SK-N-SH treated with all-trans-retinoic acid at 6 μM for 48 hours (cell line): ENCODE results near the gene HLF.

ENCODE experiments used
- ATAC-seq: fragments of 200-7000 bp; cut with Tn5 transposase; 3 replicates; pipeline ENCODE4 v1.9.1; 2020; ENCODE audit warnings: mild to moderate bottlenecking, moderate library complexity
- ARNTL ChIP-seq: fragments of 450-650 bp; formaldehyde crosslinking; IDR thresholded peaks from 2 replicates; pipeline ENCODE4 v1.5.0; 2020; ENCODE audit warnings: low read depth, mild to moderate bottlenecking, moderate library complexity, borderline replicate concordance
- BACH2 ChIP-seq: fragments of 250-450 bp; sonication (Bioruptor Pico); IDR thresholded peaks from 2 replicates; pipeline ENCODE4 v1.9.0; 2021; ENCODE audit warnings: mild to moderate bottlenecking, borderline replicate concordance
- CSDC2 ChIP-seq: fragments of 250-450 bp; sonication (Bioruptor Pico); IDR thresholded peaks from 2 replicates; pipeline ENCODE4 v1.5.0; 2020; ENCODE audit warnings: mild to moderate bottlenecking, moderate library complexity
- CSRNP3 ChIP-seq: fragments of 250-450 bp; sonication (Bioruptor Pico); IDR thresholded peaks from 2 replicates; pipeline ENCODE4 v1.5.1; 2021; ENCODE audit warnings: mild to moderate bottlenecking, moderate library complexity
- ESRRG ChIP-seq: fragments of 250-450 bp; sonication (Bioruptor Pico); IDR thresholded peaks from 2 replicates; pipeline ENCODE4 v1.6.1; 2021; ENCODE audit warnings: mild to moderate bottlenecking
- GLIS3 ChIP-seq: fragments of 250-450 bp; sonication (Bioruptor Pico); IDR thresholded peaks from 2 replicates; pipeline ENCODE4 v1.5.0; 2020; ENCODE audit warnings: mild to moderate bottlenecking, moderate library complexity
- ISL1 ChIP-seq: fragments of 250-450 bp; sonication (Bioruptor Pico); IDR thresholded peaks from 2 replicates; pipeline ENCODE4 v2.1.2; 2022; ENCODE audit warnings: mild to moderate bottlenecking, moderate library complexity
- OSR1 ChIP-seq: fragments of 250-450 bp; sonication (Bioruptor Pico); IDR thresholded peaks from 2 replicates; pipeline ENCODE4 v1.8.0; 2022; ENCODE audit warnings: moderate library complexity, mild to moderate bottlenecking, inconsistent platforms
- PATZ1 ChIP-seq: fragments of 250-450 bp; sonication (Bioruptor Pico); IDR thresholded peaks from 2 replicates; pipeline ENCODE4 v1.8.0; 2020; ENCODE audit warnings: mild to moderate bottlenecking, moderate library complexity, borderline replicate concordance
- POU6F1 ChIP-seq: fragments of 250-450 bp; sonication (Bioruptor Pico); IDR thresholded peaks from 2 replicates; pipeline ENCODE4 v1.8.0; 2021; ENCODE audit warnings: low read depth, mild to moderate bottlenecking, moderate library complexity, borderline replicate concordance
- RARB ChIP-seq: fragments of 250-450 bp; sonication (Bioruptor Pico); IDR thresholded peaks from 2 replicates; pipeline ENCODE4 v1.8.0; 2021; ENCODE audit warnings: mild to moderate bottlenecking, moderate library complexity
- TOX ChIP-seq: fragments of 250-450 bp; sonication (Bioruptor Pico); IDR thresholded peaks from 2 replicates; pipeline ENCODE4 v1.8.0; 2021; ENCODE audit warnings: mild to moderate bottlenecking, moderate library complexity, borderline replicate concordance
- TSHZ2 ChIP-seq: fragments of 250-450 bp; sonication (Bioruptor Pico); IDR thresholded peaks from 2 replicates; pipeline ENCODE4 v1.5.0; 2020; ENCODE audit warnings: mild to moderate bottlenecking, moderate library complexity
- ZC3H10 ChIP-seq: fragments of 250-450 bp; sonication (Bioruptor Pico); IDR thresholded peaks from 2 replicates; pipeline ENCODE4 v1.5.1; 2021; ENCODE audit warnings: mild to moderate bottlenecking, moderate library complexity
- ZFP3 ChIP-seq: fragments of 250-450 bp; sonication (Bioruptor Pico); IDR thresholded peaks from 2 replicates; pipeline ENCODE4 v1.5.0; 2020; ENCODE audit warnings: mild to moderate bottlenecking, moderate library complexity
- ZFP30 ChIP-seq: fragments of 450-650 bp; formaldehyde crosslinking; IDR thresholded peaks from 2 replicates; pipeline ENCODE4 v1.5.0; 2022; ENCODE audit warnings: mild to moderate bottlenecking, moderate library complexity
- ZNF565 ChIP-seq: fragments of 450-650 bp; formaldehyde crosslinking; conservative IDR thresholded peaks from 2 replicates; pipeline ENCODE4 v1.5.0; 2020; ENCODE audit warnings: low read depth, mild to moderate bottlenecking, moderate library complexity
- ZNF70 ChIP-seq: fragments of 450-650 bp; formaldehyde crosslinking; IDR thresholded peaks from 2 replicates; pipeline ENCODE4 v1.5.0; 2020; ENCODE audit warnings: mild to moderate bottlenecking, moderate library complexity
- ZNF8 ChIP-seq: fragments of 450-650 bp; formaldehyde crosslinking; IDR thresholded peaks from 2 replicates; pipeline ENCODE4 v1.5.0; 2020; ENCODE audit warnings: mild to moderate bottlenecking, moderate library complexity

HLF gene

GRCh38 chr17:55237268-55237667 is 27.5 kb upstream of the HLF start:
- TF ChIP-seq RARB (CRISPR knock-in tag), result no peak
- no peak for TF ChIP-seq CSRNP3 (CRISPR knock-in tag)
- no peak for TF ChIP-seq ZFP30 (CRISPR knock-in tag)
- TF ChIP-seq BACH2 (CRISPR knock-in tag), result no peak
- no peak for TF ChIP-seq TOX (CRISPR knock-in tag)
- no peak for TF ChIP-seq ESRRG
- no peak for TF ChIP-seq PATZ1
- no peak for TF ChIP-seq ISL1 (CRISPR knock-in tag)
- TF ChIP-seq ZNF8 (CRISPR knock-in tag), result no peak
- TF ChIP-seq ZFP3 (CRISPR knock-in tag), result no peak
- TF ChIP-seq TSHZ2 (CRISPR knock-in tag), result no peak
- no peak for TF ChIP-seq ZNF565
- TF ChIP-seq ARNTL (CRISPR knock-in tag), result no peak
- TF ChIP-seq CSDC2 (CRISPR knock-in tag), result no peak
- TF ChIP-seq OSR1, result no peak
- ATAC-seq, result no peak

- ATAC-seq, result peak; percentile 3
- no peak for TF ChIP-seq ZNF70 (CRISPR knock-in tag)
Measured at GRCh38 chr17:55237841-55238178, 26.9 kb upstream of the HLF start.

GRCh38 chr17:55238179-55238930 is 26.4 kb upstream of the HLF start:
- peak; percentile 99 for ATAC-seq
- TF ChIP-seq CSDC2 (CRISPR knock-in tag) (peak; percentile 58; the same call in 1 of the 2 replicates), ZFP3 (CRISPR knock-in tag) (peak; percentile 23; the same call in 1 of the 2 replicates), GLIS3 (CRISPR knock-in tag) (no peak), TOX (CRISPR knock-in tag) (no peak), ARNTL (CRISPR knock-in tag) (peak; percentile 100), TSHZ2 (CRISPR knock-in tag) (0 out of 2 replicates have a peak, but pooled peaks have one; percentile 40), POU6F1 (CRISPR knock-in tag) (no peak), ZC3H10 (CRISPR knock-in tag) (no peak), PATZ1 (no peak), ESRRG (no peak)
